AG09309 (cell line): ENCODE results near the gene FLT4.

Experiments
- DNase-seq: peaks from one replicate; pipeline ENCODE4 v3.0.0-alpha.2; 2010; ENCODE audit warnings: low read depth
- H3K4me3 ChIP-seq: 2 replicates; pipeline ENCODE4 v1.5.1; 2011; ENCODE audit warnings: mild to moderate bottlenecking, low read depth, low read length, moderate library complexity; ENCODE audit not compliant: control insufficient read depth
- CTCF ChIP-seq: IDR thresholded peaks from 2 replicates; pipeline ENCODE4 v1.5.1; 2011; ENCODE audit warnings: mild to moderate bottlenecking, low read depth, low read length, inconsistent platforms; ENCODE audit not compliant: insufficient read depth, control insufficient read depth; ENCODE audit errors: missing control alignments

The FLT4 gene

GRCh38 chr5:180625125-180625790 lies 24.1 kb downstream of the FLT4 start:
- no peak for TF ChIP-seq CTCF
- no peak for DNase-seq
- H3K4me3 ChIP-seq: no peak overlapping the region

- no peak overlapping the region for H3K4me3 ChIP-seq
- TF ChIP-seq CTCF: no peak
- no peak for DNase-seq
These were observed 24.8 kb downstream of the FLT4 start for GRCh38 chr5:180624587-180624986.

- H3K4me3 ChIP-seq: no peak overlapping the region
- TF ChIP-seq CTCF: no peak
- no peak for DNase-seq
These were observed 25.6 kb downstream of the FLT4 start for GRCh38 chr5:180623844-180624243.

GRCh38 chr5:180623411-180623834 lies 26.0 kb downstream of the FLT4 start:
- H3K4me3 ChIP-seq: no peak overlapping the region
- TF ChIP-seq CTCF: no peak
- no peak for DNase-seq

GRCh38 chr5:180622910-180623309 lies 26.5 kb downstream of the FLT4 start:
- TF ChIP-seq CTCF: no peak
- H3K4me3 ChIP-seq: no peak overlapping the region
- DNase-seq: no peak

GRCh38 chr5:180621311-180621710 lies 28.1 kb downstream of the FLT4 start:
- TF ChIP-seq CTCF: no peak
- no peak for DNase-seq

More at GRCh38 chr5:180621311-180621710, 28.1 kb downstream of the FLT4 start:
- no peak overlapping the region for H3K4me3 ChIP-seq
